EL (cell line): Measurements from ENCODE around the gene TEX54.
"Not testable (repeated sequence)": the region's sequence is repeated elsewhere in the genome, so short reads cannot be mapped to it uniquely, and the experiment has no call there.

Source experiments
- DNase-seq: peaks from one replicate; pipeline ENCODE4 v3.0.0-alpha.2; 2016

TEX54 gene

DNA sequence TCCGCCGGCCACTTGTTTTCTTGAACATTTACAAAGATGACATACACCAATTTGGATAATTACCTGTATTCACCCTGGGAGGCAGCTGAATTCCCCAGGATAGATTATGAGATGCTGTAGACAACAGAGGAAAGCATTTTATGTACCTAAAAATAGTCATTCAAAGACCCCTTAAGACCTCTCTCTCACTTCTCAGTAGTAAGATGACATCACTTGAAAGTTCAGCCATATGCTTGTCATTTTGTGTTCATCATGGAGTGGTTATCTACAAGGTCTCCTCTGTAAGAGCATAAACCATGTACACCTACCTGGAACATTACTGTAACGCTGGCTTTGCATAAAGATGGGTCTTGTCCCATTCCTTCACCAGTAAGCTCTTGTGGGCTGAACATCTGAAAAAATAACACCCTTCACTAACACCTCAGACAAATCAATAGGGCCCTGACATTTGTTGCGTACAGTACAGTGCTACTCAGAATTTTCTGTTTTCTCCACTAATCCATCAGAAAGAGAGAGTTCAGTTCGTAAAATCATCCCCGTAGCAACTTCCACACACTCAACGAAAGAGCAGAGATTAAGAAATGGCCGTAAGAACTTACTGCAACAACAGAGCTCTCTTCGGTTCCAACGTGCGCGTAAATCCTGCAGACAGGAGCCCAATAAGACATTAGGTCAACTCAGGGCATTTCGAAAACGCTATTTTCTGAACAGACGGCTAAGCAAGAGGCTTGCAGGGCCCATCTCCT, 22.4 kb upstream of the TEX54 start:
- DNase-seq: no peak

DNA sequence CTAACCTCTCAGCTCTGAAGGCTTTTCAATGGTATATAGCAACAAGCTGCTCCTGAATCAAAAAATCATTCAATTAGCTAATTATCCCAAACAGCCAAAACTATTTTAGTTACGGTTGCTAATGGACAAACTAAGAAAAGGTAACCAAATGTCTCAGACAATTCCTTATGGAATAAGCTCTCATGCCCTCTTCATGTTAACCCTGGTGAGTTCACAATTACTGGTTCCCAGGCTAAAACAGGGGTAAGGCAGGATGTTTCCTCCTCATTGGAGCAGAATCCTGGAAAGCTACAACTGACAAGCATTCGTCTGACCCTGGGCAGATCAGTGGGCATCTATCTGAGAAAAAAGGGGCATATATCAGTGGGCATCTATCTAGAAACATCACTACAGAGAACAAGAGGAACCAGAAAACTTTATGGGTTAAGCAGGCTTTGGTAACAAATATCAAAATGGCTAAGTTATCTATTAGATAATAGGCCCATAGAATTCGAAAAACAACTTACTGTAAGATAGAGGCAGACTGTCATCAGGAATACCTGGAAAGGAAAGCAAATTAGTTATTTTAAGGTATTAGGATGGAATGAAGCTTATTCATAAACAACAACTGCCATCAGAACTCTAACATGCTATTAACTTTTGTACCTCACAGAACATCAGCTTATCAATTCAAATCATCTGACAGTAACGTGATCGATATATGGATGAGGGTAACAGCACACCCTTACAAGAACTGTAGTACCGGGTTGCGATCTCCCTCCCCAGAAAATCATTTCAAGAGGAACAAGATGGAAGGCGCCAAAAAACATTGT, 21.6 kb upstream of the TEX54 start:
- DNase-seq: no peak

DNA sequence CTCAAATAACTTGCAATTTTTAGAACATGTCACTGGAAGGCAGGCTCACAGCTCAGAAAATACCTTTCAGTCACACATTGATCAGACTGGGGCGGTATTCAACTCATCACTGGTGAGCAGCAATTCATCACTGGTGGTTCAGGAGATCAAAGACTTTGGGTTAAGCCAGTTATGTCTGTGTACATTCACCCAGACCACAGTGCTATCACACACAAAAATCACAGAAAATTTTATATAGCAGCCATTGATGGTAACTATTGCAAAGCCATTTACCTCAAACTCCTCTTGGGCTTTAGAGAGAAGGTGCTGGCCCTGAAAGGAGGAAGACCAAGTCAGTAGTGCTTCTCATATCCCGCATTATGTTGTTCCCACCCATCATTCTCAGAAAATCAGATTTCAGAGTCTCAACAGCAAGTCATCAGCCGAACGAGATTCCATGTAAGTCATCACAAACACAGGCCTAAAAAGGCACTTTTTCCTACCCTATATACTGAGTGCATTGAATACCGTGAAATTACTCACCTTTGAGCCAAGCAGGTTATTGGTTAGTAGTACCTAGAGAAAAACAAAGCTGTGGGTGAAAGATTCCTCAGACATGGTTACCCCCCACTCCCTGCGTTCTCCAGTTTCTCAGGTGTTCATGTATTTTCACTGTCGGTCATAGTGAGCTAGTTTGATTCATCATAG, 20.8 kb upstream of the TEX54 start:
- no peak for DNase-seq

DNA sequence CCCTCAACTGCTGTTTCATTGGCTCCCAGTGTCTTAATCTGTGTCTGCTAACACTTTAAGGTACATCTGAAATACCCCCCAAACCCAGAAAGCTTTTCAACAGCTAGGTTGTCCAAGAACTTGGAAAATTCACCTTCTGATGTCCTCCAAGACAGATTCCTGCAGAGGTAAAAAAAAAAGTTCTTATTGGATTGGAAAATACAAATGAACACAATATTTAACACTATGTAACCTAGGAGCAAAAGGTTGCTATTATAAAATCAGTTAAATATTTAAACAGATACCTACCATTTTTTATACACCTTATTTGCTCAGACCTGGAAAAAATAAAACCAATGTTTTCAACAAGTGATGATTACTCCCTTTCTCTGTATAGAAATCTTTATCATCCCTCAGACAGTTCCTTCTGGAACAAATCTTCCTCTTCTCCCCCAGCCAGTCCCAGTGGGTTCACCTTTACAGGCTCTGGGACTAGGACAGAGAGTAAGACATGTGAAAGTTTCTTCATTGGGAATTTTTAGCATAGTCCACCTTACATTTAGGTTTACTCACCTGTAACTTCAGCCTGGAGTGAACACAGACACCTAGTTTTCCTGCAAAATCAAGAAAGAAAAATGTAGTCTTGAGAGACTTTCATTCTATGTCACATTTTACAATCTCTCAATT, 20.0 kb upstream of the TEX54 start:
- no peak for DNase-seq

DNA sequence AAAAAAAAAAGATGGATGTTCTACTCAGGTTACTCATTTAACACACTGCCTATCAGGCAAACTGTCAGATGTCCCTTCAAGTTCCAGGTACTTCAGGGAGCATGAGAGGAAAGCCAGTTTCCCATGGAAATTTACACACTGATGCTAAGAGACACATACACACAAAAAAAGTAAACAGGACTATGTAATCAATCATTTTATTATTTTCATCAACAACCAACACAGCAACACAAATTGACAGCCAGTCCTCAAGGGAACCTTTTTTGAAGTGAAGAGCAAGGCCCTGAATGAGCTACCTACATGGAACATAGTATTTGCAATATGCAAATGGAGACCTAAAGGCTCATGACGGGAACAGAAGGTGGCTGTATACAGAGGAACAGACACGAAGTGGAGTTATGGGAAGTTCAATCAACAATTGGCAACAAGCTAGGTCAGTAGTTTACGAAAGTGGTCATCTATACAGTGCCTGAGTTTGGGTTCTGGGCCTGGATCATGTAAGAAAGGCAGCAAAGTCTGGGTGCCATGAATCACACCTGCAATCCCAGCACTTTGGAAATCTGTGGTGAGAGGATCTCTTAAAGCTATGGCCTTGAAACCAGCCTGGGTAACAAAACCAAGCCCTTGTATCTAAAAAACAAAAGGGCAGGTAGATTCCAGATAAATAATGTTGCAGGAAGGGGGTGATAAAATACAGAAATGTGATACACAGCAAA, 19.3 kb upstream of the TEX54 start:
- peak; percentile 34 for DNase-seq

DNA sequence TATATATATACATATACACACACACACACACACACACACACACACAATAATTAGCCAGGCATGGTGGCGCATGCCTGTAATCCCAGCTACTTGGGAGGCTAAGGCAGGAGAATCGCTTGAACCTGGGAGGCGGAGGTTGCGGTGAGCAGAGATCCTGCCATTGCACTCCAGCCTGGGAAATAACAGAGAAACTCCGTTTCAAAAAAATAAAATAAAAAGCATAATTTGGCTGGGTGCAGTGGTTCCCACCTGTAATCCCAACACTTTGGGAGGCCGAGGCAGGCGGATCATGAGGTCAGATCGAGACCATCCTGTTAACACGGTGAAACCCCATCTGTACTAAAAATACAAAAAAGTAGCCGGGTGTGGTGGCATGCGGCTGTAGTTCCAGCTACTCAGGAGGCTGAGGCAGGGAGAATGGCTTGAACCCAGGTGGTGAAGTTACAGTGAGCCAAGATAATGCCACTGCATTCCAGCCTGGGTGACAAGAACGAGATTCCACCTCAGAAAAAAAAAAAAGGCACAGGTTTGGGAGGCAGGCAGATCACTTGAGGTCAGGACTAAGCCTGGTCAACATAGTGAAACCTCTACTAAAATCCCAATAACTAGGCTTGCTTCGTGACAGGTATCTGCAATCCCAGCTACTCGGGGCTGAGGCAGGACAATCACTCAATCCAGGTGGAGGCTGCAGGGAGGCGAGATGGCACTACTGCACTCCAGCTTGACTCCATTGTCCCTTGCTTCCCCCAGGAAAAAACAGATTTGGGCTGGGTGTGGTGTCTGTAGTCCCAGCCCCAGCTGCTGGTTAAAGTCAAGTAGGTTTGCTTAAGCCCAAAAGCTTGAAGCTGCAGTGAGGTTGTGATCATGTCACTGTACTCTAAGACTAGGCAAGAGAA, 18.5 kb upstream of the TEX54 start:
- peak; percentile 66 for DNase-seq

DNA sequence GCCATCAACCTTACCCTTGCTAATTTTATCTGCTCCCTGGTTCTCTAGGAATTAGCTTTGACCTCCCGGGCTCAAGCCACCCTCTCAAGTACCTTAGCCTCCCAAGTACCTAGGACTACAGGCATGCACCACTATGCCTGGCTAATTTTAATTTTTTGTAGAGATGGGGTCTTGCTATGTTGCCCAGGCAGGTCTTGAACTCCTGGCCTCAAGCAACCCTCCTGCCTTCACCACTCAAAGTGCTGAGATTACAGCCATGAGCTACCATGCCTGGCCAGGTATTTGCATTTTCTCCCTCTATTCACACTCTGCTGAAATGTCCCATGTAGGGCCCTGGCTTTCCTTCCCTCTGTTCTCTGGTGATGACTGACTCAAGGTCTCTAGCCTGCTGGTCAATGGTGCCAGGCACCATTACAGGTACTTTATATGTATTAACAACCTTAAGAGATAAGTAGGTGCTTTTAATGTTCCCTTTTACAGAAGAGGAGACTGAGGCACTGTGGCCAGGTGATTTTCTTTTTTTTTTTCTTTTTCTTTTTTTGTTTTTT, 15.2 kb upstream of the TEX54 start:
- DNase-seq: no peak

DNA sequence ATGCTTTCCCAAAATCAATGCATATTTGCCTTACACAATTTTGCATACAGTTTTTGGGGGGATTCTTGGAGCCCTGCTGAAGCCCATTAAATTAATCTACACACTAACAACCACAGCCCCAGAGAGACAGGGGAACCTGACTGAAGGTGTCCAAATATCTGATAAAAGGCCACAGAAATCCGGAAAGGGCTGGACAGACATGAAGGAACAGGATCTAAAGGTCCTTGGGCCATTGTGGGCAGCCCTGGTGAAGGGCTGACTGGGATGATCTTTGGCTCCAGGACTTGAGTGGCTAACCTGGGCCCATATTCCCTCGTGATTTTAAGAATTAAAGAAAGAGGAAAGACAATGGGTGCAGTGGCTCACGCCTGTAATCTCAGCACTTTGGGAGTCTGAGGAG, 13.5 kb upstream of the TEX54 start:
- DNase-seq: no peak

DNA sequence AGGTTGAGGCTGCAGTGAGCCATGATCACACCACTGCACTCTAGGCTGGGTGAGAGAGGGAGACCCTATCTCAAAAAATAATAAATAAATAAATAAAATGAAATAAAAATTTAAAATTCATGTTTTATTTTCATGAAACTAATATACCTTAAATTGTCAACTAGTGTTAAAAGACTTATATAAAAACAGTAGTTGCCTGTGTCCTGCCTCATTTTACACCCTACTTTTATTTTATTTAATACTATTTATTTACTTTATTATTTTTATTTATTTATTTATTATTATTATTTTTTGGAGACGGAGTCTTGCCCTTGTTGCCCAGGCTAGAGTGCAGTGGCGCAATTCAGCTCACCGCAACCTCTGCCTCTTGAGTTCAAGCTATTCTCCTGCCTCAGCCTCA, 11.5 kb upstream of the TEX54 start:
- no peak for DNase-seq

DNA sequence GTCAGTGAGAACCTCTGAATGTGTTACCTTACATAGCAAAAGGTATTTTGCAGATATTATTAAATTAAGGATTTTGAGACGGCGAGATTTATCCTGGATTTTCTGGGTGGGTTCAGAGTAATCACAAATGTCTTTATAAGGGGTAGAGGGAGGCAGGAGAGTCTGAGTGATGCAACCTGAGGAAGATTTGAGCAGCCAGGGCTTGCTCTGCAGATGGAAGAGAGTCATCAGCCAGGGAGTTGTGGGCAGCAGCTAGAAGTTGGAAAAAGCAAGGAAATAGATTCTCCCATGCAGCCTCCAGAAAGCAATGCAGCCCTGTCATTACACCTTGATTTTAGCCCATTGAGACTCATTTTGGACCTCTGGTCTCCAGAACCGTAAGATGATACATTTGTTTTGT, 10.8 kb upstream of the TEX54 start:
- DNase-seq: no peak

DNA sequence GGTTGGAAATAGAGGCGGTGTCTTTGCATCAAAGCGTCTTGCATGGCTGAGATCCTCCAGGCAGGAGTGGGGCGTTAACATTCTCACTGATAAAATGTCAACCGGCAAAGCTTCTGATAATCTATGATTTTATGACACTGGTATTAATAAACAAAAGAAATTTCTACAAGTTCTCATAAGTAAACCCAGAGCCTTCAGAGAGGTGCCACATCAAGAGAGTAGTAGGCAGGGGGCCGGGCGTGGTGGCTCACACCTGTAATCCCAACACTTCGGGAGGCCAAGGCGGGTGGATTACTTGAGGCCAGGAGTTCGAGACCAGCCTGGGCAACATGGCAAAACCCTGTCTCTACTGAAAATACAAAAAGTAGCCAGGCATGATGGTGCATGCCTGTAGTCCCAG, 10.2 kb upstream of the TEX54 start:
- DNase-seq: not testable (repeated sequence)

DNA sequence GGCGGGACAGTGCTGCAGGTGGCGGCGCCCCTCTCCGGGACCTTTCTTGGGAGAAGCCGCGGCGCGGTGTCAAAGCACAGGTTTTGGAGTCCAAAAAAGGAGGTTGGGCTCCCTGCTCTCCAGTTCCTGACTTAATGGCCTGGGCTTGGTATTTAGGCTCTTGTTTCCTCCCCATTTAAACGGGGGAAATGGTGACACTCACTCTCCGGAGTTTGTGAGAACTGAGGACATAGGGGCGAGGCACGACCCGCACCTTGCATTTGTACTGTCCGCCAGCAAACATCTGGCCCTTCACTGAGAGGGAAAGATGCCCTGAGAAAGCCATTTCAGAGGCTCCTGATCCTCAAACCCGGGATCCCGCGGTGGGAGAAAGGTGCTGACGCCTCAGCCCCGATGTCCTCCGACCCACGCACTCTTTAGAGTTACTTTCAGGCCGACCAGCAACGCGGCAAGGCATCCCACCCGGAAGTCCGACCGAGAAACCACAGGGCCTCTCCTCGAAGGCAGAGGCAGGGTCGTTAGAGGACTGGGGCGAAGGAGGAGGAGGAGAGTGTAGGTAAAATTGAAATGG, 9.6 kb upstream of the TEX54 start:
- peak; percentile 36 for DNase-seq

DNA sequence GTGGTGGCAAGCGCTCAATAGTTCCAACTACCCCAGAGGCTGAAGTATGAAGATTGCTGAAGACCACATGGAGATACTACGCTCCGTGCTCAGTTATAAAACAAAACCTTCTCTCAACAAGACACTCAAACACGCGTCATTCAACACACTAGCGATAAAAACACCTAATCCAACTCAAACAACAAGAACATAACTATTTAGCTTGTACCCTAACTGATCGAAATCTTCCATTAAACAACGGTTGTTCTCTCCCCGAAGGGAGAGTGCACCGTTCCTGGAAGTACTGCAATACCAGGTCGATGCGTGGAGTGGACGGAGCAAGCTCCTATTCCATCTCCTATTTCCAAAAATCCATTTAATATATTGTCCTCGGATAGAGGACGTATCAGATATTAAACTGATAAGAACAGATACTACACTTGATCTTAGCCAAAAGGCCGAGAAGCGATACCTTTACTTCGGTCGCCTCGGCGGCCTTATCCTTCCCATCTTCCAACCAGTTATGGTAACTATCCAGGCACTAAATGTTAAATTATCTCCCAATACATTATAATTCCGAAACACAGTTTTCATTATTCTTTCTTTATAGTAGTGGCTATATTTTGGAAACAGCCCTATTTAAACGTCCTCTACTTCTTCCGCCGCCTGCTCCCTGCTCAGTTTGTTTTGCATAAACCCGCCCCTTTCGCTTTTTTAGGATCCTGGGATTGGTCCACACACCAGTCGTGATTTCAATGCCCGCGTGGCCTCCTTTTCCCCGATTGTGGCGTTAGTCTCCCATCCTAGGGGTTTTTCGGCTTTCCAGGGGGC, 8.9 kb upstream of the TEX54 start:
- peak; percentile 99 for DNase-seq

DNA sequence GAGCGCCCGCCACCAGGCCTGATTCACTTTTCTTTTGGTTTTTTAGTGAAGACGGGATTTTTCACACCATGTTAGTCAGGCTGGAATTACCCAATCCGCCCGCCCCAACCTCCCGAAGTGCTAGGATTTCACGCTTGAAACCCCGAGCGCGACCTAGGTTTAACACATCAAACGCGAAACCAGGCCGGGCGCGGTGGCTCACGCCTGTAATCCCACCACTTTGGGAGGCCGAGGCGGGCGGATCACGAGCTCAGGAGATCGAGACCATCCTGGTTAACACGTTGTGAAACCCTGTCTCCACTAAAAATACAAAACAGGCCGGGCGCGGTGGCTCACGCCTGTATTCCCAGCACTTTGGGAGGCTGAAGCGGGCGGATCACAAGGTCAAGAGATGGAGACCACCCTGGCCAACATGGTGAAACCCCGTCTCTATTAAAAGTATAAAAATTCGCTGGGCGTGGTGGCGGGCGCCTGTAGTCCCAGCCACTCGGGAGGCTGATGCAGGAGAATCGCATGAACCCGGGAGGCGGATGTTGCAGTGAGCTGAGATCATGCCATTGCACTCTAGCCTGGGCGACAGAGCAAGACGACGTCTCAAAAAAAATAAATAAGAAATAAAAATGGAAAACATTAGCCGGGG, 8.2 kb upstream of the TEX54 start:
- peak; percentile 95 for DNase-seq

DNA sequence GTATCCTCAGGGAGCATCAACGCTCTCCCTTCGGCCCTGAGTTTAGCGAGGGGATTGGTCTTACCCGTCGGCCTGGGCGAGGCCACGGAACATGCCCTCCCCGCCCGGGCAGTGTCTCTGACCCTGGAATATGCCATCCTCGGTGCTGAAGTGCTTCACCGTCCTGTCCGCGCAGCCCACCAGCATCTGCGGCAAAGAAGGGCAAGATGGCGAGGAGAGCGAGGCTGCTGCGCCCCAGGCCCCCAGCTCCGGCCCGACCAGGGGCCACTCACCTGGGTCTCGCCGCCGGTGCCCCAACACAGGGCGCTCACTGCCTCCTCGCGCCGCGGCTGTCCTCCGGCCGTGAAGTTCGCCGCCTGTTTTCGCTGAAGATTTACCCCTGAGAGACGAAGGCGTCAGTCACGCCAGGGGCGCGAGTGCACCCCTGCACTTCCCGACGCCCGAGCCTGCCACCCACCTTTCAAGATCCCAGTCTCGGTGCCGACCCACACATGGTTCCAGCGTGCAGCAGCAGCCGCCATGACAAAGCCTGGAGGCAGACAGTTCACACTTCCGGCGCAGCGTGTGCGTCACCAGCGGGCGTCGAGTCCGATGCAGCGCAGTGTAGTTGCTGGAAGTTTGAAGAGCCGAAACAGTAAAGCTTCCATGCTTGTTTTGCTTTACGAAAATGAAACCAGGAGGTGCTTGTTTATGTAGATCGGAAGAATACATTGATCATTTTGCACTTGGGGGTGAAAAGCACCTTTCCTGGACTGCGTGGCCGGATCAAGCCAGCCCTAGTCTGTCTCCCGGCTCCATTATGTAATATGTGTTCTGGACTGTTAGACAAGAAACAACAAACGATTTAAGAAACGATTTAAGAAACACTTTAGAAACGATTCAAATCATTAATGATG, 6.7 kb upstream of the TEX54 start, which contains the start of gene WDR74:
Gene WDR74, minus strand, starts transcription at position 541 of the 896 bp plus-strand sequence. Its CDS starts 20 bp downstream, at position 521.
- peak; percentile 92 for DNase-seq

DNA sequence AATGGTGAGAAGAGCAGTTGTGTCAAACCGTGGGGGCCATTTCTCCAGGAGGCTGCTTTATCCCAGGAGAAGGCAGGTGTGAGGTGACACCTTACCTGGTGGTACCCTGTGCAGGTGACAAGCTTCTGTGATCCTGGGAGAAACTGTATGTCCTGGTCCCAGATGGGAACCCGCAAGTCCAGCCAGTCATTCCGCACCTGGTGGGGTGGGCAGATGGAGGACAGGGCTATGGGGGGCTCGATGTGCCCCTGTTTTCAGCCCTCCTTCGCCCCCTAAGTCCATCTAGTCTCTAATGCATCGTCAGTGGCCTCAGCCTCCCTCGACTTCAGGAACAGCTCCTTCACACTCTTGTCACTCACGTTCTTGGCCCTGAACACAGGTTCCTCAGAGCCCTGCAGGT, 2.7 kb upstream of the TEX54 start:
- no peak for DNase-seq

DNA sequence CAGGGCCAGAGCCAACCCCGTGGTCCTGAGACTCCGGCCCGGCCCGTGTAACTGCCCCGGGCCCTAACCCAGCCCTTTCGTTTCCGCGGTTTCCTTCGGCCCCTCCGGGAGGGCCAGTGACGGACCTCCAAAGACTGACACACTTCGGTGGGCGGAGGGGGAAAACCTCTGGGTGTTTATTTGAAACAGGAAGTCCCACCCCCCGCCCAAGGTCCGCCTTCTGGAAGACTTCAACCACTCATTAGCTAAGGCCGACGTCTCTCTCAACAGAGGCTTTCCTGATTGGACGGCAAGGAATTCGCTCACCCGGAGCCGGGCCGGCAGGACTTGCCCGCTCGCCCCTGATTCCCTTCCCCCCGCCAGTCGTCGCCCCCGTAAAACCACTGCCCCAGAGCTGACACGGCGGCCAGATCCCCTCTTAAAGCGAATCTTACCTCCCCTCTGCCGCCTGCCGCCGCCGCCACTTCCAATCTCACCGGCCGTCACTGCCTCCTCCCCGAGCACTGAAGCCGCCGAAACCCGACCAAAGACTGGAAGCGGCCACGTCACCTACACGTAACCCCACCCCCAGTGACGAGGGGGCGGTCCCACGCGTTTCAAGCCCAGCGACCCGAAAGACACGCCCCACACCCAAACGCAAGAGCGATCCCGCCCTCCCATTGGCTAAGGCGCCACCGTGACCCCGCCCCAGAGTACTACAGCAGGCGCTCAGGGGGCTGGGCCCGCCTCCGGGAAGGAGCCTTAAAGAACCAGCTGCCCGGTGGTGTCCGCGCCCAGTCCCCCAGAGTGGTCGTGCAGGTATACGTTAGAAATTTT, 913 bp downstream of the TEX54 start, which contains the start of gene STX5:
Gene STX5, minus strand, starts transcription at position 532 of the 816 bp plus-strand sequence. CDS start 808 bp downstream, outside the sequence.
- peak; percentile 99 for DNase-seq
